ENCODE measurements around the gene PAXIP1.
A peak's percentile ranks its signal among the peaks of the same experiment; 100 is the strongest.
"Not testable (repeated sequence)": the region's sequence is repeated elsewhere in the genome, so short reads cannot be mapped to it uniquely, and the experiment has no call there.

Gene PAXIP1, protein sequence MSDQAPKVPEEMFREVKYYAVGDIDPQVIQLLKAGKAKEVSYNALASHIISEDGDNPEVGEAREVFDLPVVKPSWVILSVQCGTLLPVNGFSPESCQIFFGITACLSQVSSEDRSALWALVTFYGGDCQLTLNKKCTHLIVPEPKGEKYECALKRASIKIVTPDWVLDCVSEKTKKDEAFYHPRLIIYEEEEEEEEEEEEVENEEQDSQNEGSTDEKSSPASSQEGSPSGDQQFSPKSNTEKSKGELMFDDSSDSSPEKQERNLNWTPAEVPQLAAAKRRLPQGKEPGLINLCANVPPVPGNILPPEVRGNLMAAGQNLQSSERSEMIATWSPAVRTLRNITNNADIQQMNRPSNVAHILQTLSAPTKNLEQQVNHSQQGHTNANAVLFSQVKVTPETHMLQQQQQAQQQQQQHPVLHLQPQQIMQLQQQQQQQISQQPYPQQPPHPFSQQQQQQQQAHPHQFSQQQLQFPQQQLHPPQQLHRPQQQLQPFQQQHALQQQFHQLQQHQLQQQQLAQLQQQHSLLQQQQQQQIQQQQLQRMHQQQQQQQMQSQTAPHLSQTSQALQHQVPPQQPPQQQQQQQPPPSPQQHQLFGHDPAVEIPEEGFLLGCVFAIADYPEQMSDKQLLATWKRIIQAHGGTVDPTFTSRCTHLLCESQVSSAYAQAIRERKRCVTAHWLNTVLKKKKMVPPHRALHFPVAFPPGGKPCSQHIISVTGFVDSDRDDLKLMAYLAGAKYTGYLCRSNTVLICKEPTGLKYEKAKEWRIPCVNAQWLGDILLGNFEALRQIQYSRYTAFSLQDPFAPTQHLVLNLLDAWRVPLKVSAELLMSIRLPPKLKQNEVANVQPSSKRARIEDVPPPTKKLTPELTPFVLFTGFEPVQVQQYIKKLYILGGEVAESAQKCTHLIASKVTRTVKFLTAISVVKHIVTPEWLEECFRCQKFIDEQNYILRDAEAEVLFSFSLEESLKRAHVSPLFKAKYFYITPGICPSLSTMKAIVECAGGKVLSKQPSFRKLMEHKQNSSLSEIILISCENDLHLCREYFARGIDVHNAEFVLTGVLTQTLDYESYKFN
- total RNA-seq, result 18.6 to 26.2 reads per million in 2 donors

DNA sequence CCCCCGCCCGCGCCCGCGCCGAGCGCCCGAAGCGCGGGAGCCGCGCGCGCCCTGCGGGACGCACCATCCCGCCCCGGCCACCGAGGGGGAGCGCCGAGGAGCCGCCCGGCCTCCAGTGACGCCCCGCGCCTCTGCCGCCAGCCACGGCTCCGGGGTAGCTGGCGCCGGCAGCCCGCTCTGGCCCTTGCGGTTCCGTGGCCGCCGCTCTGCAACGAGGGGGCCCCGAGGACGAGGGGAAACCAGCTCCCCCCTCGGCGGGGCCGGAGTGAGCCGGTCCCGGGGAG, at the start of gene PAXIP1:
Gene PAXIP1 (minus strand): TSS at position 33 of the 284 bp plus-strand sequence. CDS start 195 bp downstream, outside the sequence.
- peak; percentile 57 for DNase-seq

DNA sequence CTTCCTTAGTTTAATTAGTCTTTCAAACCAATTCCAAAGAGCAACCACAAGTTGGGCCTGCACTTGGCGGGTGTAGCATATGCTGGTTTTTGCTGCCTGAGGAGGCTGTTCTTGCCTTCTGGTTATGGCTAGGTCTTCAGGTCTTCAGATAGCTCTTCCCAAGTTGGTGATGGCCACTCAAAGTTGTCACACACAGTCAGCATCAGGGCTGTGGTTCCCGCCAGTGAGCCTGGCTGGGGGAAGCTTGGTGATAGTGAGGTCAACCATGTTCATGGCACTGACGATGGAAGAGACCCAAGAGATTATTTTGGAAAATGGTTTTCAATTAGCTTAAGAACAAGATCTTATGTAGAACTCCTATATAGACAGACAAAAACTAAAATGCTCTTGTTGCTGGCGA, 48.4 kb upstream of the PAXIP1 start:
- no peak for DNase-seq

DNA sequence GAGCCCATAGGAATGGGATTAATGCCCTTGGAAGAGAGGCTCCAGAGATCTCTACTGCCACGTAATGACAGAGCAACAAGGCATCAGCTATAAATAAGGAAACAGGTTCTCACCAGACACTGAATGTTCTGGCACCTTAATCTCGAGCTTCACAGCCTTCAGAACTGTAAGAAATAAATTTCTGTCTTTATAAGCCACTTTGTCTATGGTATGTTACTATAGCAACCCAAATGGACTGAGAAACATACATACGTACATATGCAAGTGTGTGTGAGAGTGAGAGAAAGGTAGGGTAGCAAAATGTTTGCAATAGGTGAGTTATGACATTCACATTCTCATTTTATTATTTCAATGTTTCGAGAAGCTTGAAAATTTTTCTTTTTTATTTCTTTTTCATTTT, 45.1 kb upstream of the PAXIP1 start:
- no peak for DNase-seq

DNA sequence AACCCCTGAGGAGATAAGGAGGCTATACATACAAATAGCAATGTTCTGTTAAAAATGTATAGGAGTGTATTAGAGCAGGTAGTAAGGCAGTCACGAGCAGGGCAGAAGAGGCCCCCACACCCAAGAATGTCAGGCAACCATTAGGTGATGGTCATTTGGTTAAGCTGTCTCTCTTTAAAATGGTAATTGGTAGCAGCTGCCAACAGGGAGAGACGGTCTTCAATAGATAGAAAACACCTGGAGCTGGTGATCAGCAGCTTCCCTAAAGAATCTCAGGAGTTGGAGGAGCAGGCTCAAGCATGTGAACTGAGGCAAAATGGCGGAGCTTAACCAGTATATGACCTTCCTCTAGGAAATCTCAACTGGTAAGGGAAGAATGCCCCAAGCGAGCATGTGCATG, 40.8 kb upstream of the PAXIP1 start:
- no peak for DNase-seq

DNA sequence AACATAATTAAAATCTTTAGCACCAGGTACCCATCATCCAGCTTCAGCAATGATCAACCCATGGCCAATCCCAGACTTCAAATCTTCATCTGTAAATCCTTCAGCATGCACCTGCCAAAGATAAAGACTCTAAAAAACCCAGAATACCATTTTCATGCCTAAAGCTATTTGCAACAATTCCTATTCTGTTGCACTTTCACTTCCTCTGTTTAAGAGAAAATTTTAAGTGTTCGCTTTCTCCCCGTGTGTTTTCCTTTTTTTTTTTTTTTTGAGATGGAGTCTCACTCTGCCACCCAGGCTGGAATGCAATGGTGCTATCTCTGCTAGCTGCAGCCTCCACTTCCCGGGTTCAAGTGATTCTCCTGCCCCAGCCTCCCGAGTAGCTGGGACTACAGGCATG, 35.4 kb upstream of the PAXIP1 start:
- DNase-seq, result no peak

DNA sequence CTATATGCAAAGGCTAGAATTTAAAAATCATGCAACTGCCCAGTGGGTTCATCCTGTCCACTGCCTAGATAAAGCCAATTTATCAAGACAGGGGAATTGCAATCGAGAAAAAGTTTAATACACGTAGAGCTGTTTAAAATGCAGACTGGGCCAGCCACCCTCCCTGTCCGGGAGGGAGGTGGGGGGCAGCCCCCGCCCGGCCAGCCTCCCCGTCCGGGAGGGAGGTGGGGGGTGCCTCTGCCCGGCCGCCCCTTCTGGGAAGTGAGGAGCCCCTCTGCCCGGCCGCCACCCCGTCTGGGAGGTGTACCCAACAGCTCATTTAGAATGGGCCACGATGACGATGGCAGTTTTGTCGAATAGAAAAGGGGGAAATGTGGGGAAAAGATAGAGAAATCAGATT, 31.6 kb upstream of the PAXIP1 start:
- DNase-seq, result not testable (repeated sequence)

DNA sequence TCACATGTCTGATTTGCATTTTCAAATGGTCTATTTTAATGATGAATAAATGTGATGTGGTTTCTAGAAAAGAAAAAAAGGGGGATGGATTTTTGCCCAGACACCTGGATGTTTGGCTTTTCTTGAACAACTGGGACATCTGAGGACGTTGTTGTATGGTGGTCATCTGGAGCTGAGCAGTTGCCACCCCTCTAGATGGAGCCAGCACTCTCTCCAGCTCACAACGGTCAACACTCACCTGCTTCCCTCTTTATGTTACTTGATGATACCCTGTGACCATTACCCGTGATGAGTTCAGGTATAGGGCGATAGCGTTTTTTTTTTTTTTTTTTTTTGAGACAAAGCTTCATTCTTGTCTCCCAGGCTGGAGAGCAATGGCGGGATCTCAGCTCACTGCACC, 30.1 kb upstream of the PAXIP1 start:
- no peak for DNase-seq

DNA sequence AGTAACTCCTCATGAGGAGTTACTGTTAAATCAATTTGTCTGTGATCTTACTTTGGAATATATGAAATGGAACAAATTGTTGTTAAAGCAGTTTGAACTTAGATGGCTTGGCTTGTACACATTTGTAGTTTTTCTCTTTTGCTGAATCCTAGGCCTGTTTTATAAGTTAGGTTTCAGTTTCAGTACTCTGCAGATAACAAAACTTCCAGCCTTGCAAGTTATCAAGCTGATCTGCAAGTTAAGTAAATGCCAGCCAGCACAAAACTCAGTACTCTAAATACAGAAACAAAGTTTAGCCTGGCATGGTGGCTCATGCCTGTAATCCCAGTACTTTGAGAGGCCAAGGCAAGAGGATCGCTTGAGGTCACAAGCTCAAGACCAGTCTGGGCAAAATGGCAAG, 25.0 kb upstream of the PAXIP1 start:
- no peak for DNase-seq

DNA sequence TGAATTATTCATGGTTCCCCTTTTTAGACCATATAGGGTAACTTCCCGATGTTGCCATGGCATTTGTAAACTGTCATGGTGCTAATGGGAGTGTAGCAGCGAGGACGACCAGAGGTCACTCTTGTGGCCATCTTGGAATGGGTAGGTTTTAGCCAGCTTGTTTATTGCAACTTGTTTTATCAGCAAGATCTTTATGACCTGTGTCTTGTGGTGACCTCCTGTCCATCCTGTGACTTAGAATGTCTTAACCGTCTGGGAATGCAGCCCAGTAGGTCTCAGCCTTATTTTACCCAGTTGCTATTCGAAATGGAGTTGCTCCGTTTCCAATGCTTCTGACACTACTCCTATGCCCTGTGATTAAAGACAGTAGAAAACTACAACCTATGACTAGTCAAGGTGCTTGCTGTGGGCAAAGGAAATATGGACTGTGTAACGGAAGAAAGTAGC, 18.8 kb upstream of the PAXIP1 start:
- DNase-seq, result no peak

DNA sequence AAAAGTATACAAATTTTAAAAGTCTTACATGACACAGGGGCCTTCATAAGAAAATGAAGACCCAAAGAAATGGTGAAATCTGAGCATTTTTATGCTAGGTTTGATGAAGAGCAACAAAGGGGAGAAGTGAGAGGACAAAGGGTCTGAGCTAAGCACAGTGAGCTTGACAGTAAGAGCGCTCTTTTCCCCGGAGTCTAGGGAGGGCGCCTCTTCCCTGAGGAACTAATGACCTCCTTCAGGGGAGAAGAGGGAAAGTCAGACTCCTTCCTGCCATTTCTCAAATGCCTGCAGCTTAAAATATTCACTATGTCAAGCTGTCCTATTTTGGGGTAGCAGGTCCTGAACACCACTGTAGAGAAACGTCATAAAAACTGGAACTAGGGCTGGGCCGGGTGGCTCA, 18.1 kb upstream of the PAXIP1 start:
- no peak for DNase-seq

DNA sequence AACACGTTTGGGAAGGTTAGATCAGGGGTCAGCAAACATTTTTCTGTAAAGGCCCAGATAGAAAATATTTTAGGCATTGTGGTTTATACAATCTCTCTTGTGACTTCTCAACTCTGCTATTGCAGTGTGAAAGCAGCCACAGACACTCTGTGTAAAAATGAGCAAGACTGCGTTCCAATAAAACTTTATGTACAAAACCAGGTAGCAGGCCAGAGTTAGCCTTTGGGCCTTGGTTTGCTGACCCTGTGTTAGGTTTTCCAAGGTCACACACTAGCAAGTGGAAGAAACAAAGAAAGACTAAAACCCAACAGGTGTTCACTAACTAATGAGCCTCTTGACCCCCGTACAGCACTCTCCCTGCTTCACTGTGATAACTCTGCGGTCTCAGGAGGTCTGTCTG, 14.9 kb upstream of the PAXIP1 start:
- no peak for DNase-seq

DNA sequence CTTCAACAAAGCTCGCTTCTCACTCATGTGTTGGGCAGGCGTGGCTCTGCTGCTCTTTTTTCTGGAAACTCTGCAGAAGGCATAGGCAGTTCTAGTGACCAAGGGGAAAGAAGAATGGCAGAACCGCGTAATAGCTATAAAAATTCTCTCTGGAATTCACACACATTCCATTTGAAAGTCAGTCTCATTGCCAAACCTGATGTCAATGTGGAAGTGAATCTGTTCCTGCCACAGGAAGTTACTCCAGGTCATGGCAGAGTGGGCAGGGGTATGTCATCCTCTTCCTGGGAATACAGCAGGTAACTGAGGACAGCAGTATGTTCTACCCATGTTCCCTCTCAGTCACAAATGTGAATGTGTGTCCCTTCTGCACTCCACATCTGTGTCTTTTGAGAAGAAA, 8.2 kb upstream of the PAXIP1 start:
- DNase-seq, result no peak

DNA sequence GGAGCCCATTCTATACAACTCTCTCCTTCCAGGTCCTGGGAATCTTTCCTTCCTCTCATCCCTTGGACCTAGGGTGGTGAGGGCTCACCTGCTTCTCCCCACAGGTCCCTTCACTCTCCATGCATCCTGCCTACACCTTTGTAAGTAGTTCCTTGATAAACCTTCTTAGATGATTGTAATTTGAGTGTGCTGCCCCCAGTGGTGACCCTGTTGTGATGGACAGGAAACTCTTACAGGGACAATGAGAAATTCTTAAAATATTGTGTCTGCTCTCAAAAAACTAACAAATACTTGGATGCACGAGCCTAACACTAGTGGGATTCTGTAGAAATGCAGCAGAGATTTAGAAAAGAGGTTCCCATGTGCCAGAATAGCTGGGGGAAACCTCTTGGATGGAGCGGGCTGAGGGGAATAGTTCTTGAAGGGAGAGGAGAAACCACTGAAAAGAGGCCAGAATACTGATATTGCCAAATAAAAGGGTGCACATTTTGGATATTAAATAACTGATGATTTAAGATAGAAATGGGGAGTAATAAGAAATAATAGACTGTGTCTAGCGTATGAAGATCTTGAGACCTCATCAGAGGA, 6.7 kb upstream of the PAXIP1 start:
- DNase-seq, result no peak

DNA sequence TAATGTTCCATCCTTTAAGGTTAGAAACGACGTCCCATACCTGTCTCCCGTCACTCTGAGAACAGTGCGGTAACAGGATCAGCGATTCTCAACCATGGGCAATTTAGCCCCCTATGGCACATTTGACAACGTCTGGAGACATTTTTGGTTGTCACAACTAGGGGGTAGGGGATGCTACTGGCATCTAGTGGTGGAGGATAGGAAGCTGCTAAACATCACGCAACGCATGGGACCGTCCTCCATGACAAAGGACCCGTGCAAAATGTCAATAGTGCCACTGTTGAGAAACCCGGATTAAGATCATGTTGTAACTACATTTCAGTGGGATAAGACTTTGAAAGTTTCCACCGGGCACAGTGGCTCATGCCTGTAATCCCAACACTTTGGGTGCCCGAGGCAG, 5.0 kb upstream of the PAXIP1 start:
- DNase-seq, result no peak

DNA sequence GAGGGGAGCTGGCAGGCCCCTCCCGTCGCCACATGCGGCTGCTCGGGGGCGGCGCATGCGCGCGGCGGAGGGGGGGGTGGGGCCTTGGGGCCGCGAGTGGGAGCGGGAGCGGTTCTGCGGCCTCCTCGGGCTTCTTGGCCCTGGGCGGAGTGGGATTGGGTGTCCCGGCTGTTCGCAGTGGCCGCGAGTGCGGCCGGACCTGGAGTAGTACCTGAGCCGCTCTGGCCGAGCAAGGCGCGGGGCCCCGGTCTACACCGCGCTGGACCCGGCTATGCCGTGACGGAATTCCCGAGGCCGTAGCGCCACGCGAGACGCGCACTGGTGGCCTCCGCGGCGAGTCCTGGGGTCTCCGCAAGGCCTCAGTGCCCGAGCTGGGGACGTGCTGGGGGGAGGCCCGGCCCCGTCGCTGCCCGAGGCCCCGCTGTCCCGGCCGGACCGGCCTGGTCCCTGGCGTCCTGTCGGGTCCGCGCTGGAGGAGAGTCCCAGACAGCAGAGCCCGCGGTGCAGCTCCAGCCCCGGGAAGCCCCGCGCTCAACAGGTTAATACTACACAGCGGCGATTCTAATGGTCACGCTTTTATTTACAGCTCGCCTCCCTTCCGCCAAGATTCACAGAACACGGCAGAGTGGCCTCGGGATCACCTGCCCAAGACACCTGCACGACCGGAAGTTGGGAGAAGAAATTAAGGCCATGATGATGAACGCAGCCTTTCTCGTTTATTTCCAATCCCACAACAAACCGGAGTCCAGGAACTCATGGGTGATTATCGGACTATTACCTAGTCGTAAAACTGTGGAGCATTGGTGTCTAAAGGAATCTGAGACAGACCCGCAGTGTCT, 671 bp upstream of the PAXIP1 start:
- DNase-seq, result peak; percentile 79

DNA sequence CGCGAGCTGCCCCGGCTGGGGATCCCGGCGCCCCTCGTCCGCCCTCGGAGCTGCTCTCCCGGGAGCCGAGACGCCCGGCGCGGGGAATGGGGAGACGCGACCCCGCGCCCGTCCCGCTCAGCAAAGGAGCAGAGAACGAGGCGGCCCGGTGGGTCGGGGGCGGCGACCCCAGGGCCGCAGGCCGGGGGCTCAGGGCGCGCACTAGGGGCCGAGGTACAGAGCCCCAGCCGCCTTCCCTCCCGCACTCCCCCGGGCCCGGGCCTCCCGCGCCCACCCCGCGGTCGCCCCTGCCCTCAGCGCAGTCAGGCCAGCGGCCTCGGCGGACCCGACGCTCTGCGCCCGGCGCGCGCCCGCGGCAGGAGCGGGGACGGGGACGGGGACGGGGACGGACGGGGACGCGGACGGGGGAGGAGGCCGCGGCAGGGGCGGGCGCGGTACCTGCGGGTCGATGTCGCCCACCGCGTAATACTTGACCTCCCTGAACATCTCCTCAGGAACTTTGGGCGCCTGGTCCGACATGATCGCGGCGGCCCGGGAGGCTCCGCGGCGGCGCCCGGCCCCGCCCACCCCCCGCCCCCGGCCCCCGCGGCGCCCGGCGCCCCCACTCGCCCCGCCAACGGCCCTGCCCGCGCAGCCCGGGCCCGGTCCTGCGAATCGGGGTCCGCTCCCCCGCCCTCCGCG, 373 bp downstream of the PAXIP1 start:
- DNase-seq, result no peak

DNA sequence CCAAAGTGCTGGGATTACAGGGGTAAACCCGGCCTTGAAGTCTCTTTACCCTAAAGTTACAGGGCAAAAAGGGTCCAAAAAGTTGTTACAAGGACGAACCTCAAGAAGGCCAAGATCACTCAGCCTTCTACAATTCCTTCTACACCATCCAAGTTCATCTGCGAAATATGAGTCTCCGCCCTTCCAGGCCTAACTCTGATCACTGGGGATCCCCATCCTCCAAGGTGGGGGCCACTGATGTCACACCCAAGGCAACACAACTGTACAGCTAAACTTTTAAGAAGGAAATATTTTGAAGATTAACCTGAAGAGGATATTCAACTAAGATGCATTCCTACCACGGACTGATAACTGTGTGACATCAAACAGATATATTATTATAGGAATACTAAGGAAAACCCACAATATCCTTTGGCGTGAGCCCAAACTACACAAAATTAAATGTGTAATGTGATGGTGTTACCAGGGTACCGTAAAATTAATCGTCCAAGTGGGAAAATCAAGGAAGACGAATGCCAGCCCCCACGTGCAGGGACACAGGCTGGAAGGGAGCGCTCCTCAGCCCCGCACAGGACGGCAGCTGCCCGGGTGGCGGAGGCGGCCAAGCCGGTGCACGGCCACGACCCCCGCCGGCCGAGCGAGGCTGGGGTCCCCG, 1.0 kb downstream of the PAXIP1 start:
- no peak for DNase-seq

DNA sequence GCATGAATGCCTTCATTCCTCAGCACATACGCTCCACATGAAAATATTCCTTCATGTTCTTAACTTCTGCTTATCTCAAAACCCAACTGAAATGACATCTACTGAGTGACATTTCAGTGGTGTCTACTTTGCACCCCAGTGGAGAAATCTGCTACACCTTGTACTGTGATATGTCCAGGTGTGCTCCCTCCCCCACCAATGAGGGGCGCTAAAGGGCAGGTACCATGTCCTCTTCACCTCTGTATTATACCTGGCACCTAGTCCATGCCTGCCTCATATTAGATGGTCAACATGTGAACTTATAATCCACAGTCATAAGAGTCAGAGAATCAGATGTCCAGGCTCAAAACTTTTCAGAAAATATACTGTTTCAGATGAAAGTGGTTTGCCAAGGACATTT, 2.1 kb downstream of the PAXIP1 start:
- no peak for DNase-seq

DNA sequence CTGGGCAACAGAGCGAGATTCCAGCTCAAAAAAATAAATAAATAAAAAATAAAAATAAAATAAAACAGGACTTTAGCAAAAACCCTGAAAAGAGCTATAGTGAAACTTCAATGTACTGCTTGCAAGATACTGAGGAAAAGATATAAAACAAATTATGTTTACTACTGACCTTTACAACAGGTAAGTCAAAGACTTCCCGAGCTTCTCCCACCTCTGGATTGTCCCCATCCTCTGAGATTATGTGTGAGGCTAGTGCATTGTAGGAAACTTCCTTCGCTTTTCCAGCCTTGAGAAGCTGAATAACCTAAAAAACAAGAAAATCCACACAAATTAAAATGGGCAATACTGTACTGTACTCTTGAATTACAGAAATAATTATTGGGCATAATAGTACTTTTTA, 4.4 kb downstream of the PAXIP1 start:
- DNase-seq, result no peak

DNA sequence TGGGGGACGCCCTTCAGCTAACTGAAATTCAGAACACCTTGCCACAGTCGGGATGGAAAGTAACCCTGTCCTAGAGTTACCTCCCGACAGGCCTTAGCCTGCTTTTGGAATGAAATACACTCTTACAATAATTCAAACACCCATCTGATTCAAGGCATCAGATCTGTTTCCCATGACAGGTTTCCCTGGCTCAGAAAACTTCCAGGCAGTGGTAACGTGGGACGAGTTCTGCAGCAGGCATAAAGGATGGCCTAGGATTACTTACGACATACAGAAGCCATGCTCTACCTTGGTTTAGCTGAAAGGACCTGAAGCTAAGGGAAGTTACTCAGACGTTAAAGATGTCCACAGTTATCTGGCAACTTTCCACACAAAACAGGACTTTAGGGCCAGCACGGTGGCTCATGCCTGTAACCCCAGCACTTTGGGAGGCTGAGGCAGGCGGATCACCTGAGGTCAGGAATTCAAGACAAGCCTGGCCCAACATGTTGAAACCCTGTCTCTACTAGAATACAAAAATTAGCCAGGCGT, 5.0 kb downstream of the PAXIP1 start:
- no peak for DNase-seq

DNA sequence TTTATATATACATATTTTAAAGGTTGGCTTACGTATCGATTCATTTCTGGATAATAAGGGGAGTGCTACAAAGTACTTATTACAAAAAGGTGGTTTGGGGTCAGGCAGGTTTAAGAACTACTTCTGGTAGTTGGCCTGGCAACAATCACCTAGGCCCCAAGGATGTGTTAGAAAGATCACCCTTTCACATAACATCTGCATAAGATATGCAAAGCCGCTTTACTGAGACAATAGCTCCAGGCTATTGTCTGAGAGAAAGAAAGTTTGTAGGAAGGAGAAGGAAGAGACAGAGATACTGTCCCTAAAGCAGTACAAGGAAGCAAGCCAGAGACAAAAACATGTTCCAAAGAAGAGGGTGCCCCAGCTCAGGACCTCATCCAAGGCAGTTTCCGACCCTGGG, 6.2 kb downstream of the PAXIP1 start:
- DNase-seq, result no peak
